HG03280 (cell line): ENCODE measurements around the gene OR4A47.
"Not testable (repeated sequence)": the region's sequence is repeated elsewhere in the genome, so short reads cannot be mapped to it uniquely, and the experiment has no call there.

Source experiments
- ATAC-seq: cut with Tn5 transposase; IDR thresholded peaks from one replicate; pipeline ENCODE4 v1.9.1; 2021; ENCODE audit warnings: mild to moderate bottlenecking, moderate library complexity; ENCODE audit not compliant: unreplicated experiment

The OR4A47 gene, protein sequence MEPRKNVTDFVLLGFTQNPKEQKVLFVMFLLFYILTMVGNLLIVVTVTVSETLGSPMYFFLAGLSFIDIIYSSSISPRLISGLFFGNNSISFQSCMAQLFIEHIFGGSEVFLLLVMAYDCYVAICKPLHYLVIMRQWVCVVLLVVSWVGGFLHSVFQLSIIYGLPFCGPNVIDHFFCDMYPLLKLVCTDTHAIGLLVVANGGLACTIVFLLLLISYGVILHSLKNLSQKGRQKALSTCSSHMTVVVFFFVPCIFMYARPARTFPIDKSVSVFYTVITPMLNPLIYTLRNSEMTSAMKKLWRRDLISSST

DNA sequence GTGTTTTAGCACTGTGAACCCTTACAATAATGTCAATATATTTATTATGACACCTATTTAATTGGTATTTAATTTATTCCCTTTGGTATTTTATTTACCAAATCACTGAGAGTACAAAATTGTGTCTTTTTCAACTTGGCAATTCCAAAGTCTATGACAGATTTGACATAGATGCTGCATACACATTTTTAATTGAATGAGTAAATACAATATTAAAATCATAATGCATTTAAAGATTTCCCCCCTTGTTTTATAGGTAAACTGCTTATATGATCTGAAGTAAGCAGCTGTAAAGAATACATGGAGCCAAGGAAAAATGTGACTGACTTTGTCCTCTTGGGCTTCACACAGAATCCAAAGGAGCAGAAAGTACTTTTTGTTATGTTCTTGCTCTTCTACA lies at the start of gene OR4A47:
OR4A47 (plus strand) TSS at position 301 of the 400 bp plus-strand sequence; CDS start at position 301, 0 bp downstream.
- ATAC-seq: not testable (repeated sequence)

DNA sequence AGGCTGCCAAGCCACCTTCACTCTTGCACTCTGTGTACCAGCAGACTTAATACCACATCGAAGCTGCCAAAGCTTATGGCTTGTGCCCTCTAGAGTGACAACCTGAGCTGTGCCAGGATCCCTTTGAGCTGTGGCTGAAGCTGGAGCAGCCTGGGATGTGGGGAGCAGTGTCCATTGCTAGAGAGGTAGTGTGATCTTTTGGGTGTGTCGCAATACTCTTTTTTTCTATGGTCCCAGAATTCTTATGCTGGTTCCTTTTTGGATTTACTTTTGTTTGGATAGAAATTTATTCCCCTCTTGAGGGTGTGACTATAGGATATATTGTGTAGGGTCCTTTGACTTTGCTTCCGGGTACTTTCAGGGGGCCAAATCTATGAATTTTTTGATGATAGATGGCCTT lies 32.7 kb upstream of the OR4A47 start:
- ATAC-seq: not testable (repeated sequence)

DNA sequence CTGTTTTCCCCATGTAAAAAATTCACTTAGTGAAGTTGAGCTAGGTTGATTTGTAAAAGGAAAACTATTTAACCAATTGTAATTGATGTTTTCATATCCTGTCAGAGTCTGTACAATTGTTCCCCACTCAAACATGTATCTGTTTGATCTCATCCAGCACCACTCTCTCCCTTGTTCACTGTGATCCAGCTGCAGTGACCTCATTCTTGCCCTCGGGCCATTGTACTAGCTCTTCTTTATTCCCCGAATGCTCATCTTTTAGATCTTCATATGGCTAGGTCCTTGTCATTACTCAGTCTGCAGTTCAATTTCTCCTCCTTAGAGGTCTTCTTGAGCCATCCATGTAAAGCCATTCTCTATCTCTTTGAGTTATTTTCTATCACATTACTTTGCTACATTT lies 14.6 kb upstream of the OR4A47 start:
- ATAC-seq: not testable (repeated sequence)

DNA sequence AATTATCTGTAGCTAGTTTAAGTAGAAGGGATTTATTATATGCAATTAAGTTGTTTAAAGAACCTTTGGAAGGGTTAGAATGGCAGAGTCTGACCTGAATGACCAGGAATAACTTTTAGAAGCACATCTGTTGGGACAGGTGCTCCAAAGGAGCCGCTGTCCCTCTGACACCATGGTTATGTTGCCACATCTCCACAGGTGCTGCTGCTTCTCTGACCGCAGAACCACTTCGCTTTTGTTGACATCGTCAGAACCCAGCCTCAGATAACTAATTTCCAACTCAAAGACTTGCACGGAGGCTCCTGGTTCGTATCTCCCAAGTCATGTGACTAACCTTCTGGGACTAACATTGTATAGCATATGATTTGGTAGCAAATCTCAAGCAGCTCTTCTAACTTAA lies 13.9 kb upstream of the OR4A47 start:
- not testable (repeated sequence) for ATAC-seq

DNA sequence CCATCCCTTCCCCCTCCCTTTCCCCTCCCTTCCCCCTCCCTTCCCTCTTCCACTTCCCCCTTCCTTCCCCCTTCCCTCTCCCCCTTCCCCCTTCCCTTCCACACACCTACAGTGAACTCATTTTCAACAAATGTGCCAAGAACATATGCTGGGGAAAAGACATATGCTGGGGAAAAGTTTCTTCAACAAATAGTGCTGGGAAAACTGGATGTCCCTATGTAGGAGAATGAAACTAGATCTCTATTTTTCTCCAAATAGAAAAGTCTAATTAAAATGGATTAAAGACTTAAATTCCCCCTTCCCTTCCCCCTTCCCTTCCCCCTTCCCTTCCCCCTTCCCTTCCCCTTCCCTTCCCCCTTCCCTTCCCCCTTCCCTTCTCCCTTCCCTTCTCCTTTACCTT lies 17.6 kb downstream of the OR4A47 start:
- ATAC-seq: not testable (repeated sequence)

DNA sequence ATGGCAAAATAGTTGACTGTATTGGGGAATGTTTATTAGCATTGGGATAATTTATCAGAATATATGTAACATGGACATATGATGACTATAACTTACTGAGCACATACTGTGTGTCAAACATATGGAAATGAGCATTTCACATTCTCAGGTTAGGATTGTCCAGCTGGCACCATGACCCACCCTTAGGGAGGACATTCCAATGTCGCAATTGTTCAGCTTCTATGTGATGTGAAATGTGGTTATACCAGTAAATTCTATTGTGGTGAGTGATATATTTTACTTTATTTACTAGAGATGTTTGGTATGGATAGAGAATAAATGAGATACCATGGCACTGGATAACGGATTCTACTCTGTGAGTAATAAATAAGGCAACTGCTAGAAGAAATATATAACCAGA lies 50.4 kb downstream of the OR4A47 start:
- no peak for ATAC-seq
